Activated naive CD8-positive, alpha-beta T cell (primary cell): Measurements from ENCODE around the gene NDUFAF8.
"Not testable (repeated sequence)": the region's sequence is repeated elsewhere in the genome, so short reads cannot be mapped to it uniquely, and the experiment has no call there.

Source experiments
- H3K27ac Mint-ChIP-seq: one replicate; pipeline ENCODE4 v1.8.0; 2021; ENCODE audit warnings: mixed read lengths
- H3K27me3 Mint-ChIP-seq: one replicate; pipeline ENCODE4 v1.8.0; 2021; ENCODE audit warnings: mixed read lengths
- H3K36me3 Mint-ChIP-seq: one replicate; pipeline ENCODE4 v1.8.0; 2021; ENCODE audit warnings: mixed read lengths
- H3K4me1 Mint-ChIP-seq: one replicate; pipeline ENCODE4 v1.8.0; 2021; ENCODE audit warnings: low read depth, mixed read lengths
- H3K4me3 Mint-ChIP-seq: one replicate; pipeline ENCODE4 v1.8.0; 2021; ENCODE audit warnings: mild to moderate bottlenecking, mixed read lengths
- H3K9me3 Mint-ChIP-seq: one replicate; pipeline ENCODE4 v1.8.0; 2021; ENCODE audit warnings: low read depth, mixed read lengths

NDUFAF8 gene

GRCh38 chr17:81210466-81210865 lies 28.7 kb upstream of the NDUFAF8 start:
- Mint-ChIP-seq H3K9me3 (no peaks in the 10 kb centered on the region), H3K27me3 (no peaks in the 10 kb centered on the region), H3K4me1 (no peaks in the 10 kb centered on the region), H3K36me3 (no peaks in the 10 kb centered on the region), H3K4me3 (no peak overlapping the region), H3K27ac (no peak overlapping the region)

GRCh38 chr17:81210868-81211267 lies 28.2 kb upstream of the NDUFAF8 start:
- H3K27me3 Mint-ChIP-seq = no peaks in the 10 kb centered on the region
- no peak overlapping the region for H3K27ac Mint-ChIP-seq
- H3K4me1 Mint-ChIP-seq = no peaks in the 10 kb centered on the region
- no peaks in the 10 kb centered on the region for H3K36me3 Mint-ChIP-seq
- H3K4me3 Mint-ChIP-seq = no peak overlapping the region
- no peaks in the 10 kb centered on the region for H3K9me3 Mint-ChIP-seq

GRCh38 chr17:81212365-81212764 lies 26.8 kb upstream of the NDUFAF8 start:
- Mint-ChIP-seq H3K4me1 (no peaks in the 10 kb centered on the region), H3K27me3 (no peaks in the 10 kb centered on the region), H3K9me3 (no peaks in the 10 kb centered on the region), H3K27ac (no peak overlapping the region), H3K36me3 (no peaks in the 10 kb centered on the region), H3K4me3 (no peak overlapping the region)

GRCh38 chr17:81213978-81214377 lies 25.1 kb upstream of the NDUFAF8 start:
- Mint-ChIP-seq H3K27ac (no peak overlapping the region), H3K27me3 (no peaks in the 10 kb centered on the region), H3K4me1 (no peaks in the 10 kb centered on the region), H3K9me3 (no peaks in the 10 kb centered on the region), H3K4me3 (no peak overlapping the region), H3K36me3 (no peaks in the 10 kb centered on the region)

- Mint-ChIP-seq H3K27me3 (no peaks in the 10 kb centered on the region), H3K36me3 (no peaks in the 10 kb centered on the region), H3K4me3 (no peak overlapping the region), H3K9me3 (no peaks in the 10 kb centered on the region), H3K27ac (no peak overlapping the region), H3K4me1 (peaks cover 4% of the 10 kb centered on the region)
Observed at GRCh38 chr17:81217491-81217890, 21.6 kb upstream of the NDUFAF8 start.

- Mint-ChIP-seq H3K4me3 (no peak overlapping the region), H3K4me1 (peaks cover 5% of the 10 kb centered on the region), H3K27me3 (no peaks in the 10 kb centered on the region), H3K27ac (no peak overlapping the region), H3K9me3 (no peaks in the 10 kb centered on the region), H3K36me3 (no peaks in the 10 kb centered on the region)
Observed at GRCh38 chr17:81218459-81218858, 20.7 kb upstream of the NDUFAF8 start.

- Mint-ChIP-seq H3K27ac (no peak overlapping the region), H3K4me3 (no peak overlapping the region), H3K36me3 (no peaks in the 10 kb centered on the region), H3K27me3 (no peaks in the 10 kb centered on the region), H3K9me3 (no peaks in the 10 kb centered on the region), H3K4me1 (peaks cover 10% of the 10 kb centered on the region)
Observed at GRCh38 chr17:81218991-81219390, 20.1 kb upstream of the NDUFAF8 start.

- Mint-ChIP-seq H3K9me3 (no peaks in the 10 kb centered on the region), H3K4me3 (no peak overlapping the region), H3K4me1 (peaks cover 11% of the 10 kb centered on the region), H3K36me3 (no peaks in the 10 kb centered on the region), H3K27me3 (no peaks in the 10 kb centered on the region), H3K27ac (no peak overlapping the region)
Observed at GRCh38 chr17:81219476-81220180, 19.5 kb upstream of the NDUFAF8 start.

GRCh38 chr17:81221371-81221841 lies 17.7 kb upstream of the NDUFAF8 start:
- H3K4me1 Mint-ChIP-seq = peaks cover 11% of the 10 kb centered on the region
- H3K9me3 Mint-ChIP-seq = no peaks in the 10 kb centered on the region
- no peaks in the 10 kb centered on the region for H3K27me3 Mint-ChIP-seq
- H3K27ac Mint-ChIP-seq = no peak overlapping the region
- peak overlapping the region; percentile 53 for H3K4me3 Mint-ChIP-seq
- no peaks in the 10 kb centered on the region for H3K36me3 Mint-ChIP-seq

- H3K36me3 Mint-ChIP-seq = no peaks in the 10 kb centered on the region
- H3K9me3 Mint-ChIP-seq = no peaks in the 10 kb centered on the region
- no peaks in the 10 kb centered on the region for H3K27me3 Mint-ChIP-seq
- peak overlapping the region; percentile 53 for H3K4me3 Mint-ChIP-seq
- H3K27ac Mint-ChIP-seq = no peak overlapping the region
- peaks cover 11% of the 10 kb centered on the region for H3K4me1 Mint-ChIP-seq
Observed at GRCh38 chr17:81221842-81222619, 17.1 kb upstream of the NDUFAF8 start.

GRCh38 chr17:81222620-81222905 lies 16.6 kb upstream of the NDUFAF8 start:
- Mint-ChIP-seq H3K4me1 (peaks cover 11% of the 10 kb centered on the region), H3K9me3 (no peaks in the 10 kb centered on the region), H3K27ac (no peak overlapping the region), H3K27me3 (no peaks in the 10 kb centered on the region), H3K4me3 (peak overlapping the region; percentile 68), H3K36me3 (no peaks in the 10 kb centered on the region)

GRCh38 chr17:81222906-81223761 lies 16.0 kb upstream of the NDUFAF8 start, which contains the start of gene CEP131:
TSS of gene CEP131 (minus strand) at chr17:81222965. CDS start at chr17:81220056, 2,909 bp downstream.
- no peaks in the 10 kb centered on the region for H3K36me3 Mint-ChIP-seq
- peak within 1 kb of the TSS; percentile 82 for H3K4me3 Mint-ChIP-seq
- H3K27ac Mint-ChIP-seq = peak within 1 kb of the TSS; percentile 86
- peaks cover 14% of the 10 kb centered on the region for H3K4me1 Mint-ChIP-seq
- H3K9me3 Mint-ChIP-seq = no peaks in the 10 kb centered on the region
- no peaks in the 10 kb centered on the region for H3K27me3 Mint-ChIP-seq

GRCh38 chr17:81223762-81224130 lies 15.4 kb upstream of the NDUFAF8 start:
- Mint-ChIP-seq H3K27me3 (no peaks in the 10 kb centered on the region), H3K4me3 (peak overlapping the region; percentile 82), H3K27ac (peak overlapping the region; percentile 86), H3K4me1 (peaks cover 14% of the 10 kb centered on the region), H3K9me3 (no peaks in the 10 kb centered on the region), H3K36me3 (no peaks in the 10 kb centered on the region)

- not testable (repeated sequence) for H3K9me3 Mint-ChIP-seq, H3K36me3 Mint-ChIP-seq, H3K27me3 Mint-ChIP-seq, H3K4me3 Mint-ChIP-seq
- peaks cover 11% of the 10 kb centered on the region for H3K4me1 Mint-ChIP-seq
- peak overlapping the region; percentile 18 for H3K27ac Mint-ChIP-seq
Observed at GRCh38 chr17:81227630-81228029, 11.5 kb upstream of the NDUFAF8 start.

GRCh38 chr17:81228420-81228819 lies 10.7 kb upstream of the NDUFAF8 start:
- Mint-ChIP-seq H3K4me3 (no peak overlapping the region), H3K27me3 (no peaks in the 10 kb centered on the region), H3K27ac (no peak overlapping the region), H3K36me3 (peaks cover 8% of the 10 kb centered on the region), H3K4me1 (peaks cover 11% of the 10 kb centered on the region), H3K9me3 (no peaks in the 10 kb centered on the region)
